ENCODE results near the gene PCDH15. TPM values are rescaled to one million over a fixed set of nuclear protein-coding genes. Genes with fewer than 3 reads are reported as not detected.

PCDH15 gene
- total RNA-seq, 1 experiment from 2014 or later: 0.59 TPM

DNA sequence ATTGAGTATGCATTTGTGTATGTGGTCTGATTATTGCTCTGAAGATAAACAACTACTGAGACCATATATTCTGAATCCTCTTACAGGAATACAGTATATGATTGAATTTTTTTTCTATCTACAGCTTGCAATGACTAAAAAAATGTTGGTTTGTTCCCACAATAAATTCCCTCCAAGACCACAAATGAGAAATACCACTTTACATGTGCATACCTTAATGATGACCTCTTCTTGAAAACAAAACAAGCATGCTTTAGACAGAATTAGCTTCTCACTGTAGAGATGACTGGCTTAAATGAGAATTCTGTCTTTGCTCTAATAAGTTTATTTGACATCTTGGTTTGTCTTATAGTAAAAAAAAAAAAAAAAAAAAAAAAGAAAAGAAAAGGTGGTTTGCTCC is 241.5 kb downstream of the PCDH15 start (continued):
- TF ChIP-seq, protein P1, sequence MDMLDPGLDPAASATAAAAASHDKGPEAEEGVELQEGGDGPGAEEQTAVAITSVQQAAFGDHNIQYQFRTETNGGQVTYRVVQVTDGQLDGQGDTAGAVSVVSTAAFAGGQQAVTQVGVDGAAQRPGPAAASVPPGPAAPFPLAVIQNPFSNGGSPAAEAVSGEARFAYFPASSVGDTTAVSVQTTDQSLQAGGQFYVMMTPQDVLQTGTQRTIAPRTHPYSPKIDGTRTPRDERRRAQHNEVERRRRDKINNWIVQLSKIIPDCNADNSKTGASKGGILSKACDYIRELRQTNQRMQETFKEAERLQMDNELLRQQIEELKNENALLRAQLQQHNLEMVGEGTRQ (CRISPR knock-in tag; IDR thresholded peaks at IDR 0.05): no peak
- TF ChIP-seq, protein P2, sequence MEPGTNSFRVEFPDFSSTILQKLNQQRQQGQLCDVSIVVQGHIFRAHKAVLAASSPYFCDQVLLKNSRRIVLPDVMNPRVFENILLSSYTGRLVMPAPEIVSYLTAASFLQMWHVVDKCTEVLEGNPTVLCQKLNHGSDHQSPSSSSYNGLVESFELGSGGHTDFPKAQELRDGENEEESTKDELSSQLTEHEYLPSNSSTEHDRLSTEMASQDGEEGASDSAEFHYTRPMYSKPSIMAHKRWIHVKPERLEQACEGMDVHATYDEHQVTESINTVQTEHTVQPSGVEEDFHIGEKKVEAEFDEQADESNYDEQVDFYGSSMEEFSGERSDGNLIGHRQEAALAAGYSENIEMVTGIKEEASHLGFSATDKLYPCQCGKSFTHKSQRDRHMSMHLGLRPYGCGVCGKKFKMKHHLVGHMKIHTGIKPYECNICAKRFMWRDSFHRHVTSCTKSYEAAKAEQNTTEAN (CRISPR knock-in tag; IDR thresholded peaks at IDR 0.05): no peak
- TF ChIP-seq, protein P3, sequence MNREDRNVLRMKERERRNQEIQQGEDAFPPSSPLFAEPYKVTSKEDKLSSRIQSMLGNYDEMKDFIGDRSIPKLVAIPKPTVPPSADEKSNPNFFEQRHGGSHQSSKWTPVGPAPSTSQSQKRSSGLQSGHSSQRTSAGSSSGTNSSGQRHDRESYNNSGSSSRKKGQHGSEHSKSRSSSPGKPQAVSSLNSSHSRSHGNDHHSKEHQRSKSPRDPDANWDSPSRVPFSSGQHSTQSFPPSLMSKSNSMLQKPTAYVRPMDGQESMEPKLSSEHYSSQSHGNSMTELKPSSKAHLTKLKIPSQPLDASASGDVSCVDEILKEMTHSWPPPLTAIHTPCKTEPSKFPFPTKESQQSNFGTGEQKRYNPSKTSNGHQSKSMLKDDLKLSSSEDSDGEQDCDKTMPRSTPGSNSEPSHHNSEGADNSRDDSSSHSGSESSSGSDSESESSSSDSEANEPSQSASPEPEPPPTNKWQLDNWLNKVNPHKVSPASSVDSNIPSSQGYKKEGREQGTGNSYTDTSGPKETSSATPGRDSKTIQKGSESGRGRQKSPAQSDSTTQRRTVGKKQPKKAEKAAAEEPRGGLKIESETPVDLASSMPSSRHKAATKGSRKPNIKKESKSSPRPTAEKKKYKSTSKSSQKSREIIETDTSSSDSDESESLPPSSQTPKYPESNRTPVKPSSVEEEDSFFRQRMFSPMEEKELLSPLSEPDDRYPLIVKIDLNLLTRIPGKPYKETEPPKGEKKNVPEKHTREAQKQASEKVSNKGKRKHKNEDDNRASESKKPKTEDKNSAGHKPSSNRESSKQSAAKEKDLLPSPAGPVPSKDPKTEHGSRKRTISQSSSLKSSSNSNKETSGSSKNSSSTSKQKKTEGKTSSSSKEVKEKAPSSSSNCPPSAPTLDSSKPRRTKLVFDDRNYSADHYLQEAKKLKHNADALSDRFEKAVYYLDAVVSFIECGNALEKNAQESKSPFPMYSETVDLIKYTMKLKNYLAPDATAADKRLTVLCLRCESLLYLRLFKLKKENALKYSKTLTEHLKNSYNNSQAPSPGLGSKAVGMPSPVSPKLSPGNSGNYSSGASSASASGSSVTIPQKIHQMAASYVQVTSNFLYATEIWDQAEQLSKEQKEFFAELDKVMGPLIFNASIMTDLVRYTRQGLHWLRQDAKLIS (CRISPR knock-in tag; IDR thresholded peaks at IDR 0.05; ENCODE audit: borderline replicate concordance): no peak
- TF ChIP-seq NR1H2 (CRISPR knock-in tag; IDR thresholded peaks at IDR 0.05): no peak
- no peak for TF ChIP-seq ATF1 (CRISPR knock-in tag; IDR thresholded peaks at IDR 0.05)
- TF ChIP-seq, protein P4, sequence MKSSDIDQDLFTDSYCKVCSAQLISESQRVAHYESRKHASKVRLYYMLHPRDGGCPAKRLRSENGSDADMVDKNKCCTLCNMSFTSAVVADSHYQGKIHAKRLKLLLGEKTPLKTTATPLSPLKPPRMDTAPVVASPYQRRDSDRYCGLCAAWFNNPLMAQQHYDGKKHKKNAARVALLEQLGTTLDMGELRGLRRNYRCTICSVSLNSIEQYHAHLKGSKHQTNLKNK (CRISPR knock-in tag; IDR thresholded peaks at IDR 0.05): no peak
- TF ChIP-seq, protein P5, sequence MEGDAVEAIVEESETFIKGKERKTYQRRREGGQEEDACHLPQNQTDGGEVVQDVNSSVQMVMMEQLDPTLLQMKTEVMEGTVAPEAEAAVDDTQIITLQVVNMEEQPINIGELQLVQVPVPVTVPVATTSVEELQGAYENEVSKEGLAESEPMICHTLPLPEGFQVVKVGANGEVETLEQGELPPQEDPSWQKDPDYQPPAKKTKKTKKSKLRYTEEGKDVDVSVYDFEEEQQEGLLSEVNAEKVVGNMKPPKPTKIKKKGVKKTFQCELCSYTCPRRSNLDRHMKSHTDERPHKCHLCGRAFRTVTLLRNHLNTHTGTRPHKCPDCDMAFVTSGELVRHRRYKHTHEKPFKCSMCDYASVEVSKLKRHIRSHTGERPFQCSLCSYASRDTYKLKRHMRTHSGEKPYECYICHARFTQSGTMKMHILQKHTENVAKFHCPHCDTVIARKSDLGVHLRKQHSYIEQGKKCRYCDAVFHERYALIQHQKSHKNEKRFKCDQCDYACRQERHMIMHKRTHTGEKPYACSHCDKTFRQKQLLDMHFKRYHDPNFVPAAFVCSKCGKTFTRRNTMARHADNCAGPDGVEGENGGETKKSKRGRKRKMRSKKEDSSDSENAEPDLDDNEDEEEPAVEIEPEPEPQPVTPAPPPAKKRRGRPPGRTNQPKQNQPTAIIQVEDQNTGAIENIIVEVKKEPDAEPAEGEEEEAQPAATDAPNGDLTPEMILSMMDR (IDR thresholded peaks at IDR 0.05): no peak
- no peak for TF ChIP-seq SOX15 (CRISPR knock-in tag; IDR thresholded peaks at IDR 0.05)
- TF ChIP-seq ZNF396 (CRISPR knock-in tag; IDR thresholded peaks at IDR 0.05; ENCODE audit: borderline replicate concordance): no peak

DNA sequence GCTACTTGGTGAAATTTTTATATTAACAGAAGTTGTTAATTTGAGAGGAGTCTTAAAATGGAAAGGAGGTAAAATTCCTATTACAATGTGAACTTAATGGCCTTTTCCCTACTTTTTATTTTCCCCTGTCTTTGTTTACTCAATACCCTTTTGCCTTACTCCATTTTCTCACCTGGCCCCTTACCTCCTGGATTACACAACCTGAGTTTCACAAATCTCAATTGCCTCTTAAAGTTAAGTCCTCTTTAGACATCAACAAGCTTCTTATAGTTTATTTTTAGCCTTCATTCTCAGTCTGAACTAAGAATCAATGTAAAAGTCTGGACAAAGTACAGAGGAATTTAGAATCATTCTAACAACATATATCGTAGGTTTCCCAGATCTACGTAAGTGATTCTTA is 247.0 kb downstream of the PCDH15 start:
- no peak overlapping the region for H3K4me3 Mint-ChIP-seq
- H3K4me1 Mint-ChIP-seq: peaks cover 4% of the 10 kb centered on the region; the same call in 1 of the 2 replicates
- ChIA-PET CTCF (no interaction called here), POLR2A (no interaction called here)
- no peaks in the 10 kb centered on the region for H3K36me3 Mint-ChIP-seq
- H3K9me3 Mint-ChIP-seq: no peaks in the 10 kb centered on the region
- ATAC-seq (no peak), DNase-seq (ENCODE audit: low spot score) (no peak)
- TF ChIP-seq, protein P6, sequence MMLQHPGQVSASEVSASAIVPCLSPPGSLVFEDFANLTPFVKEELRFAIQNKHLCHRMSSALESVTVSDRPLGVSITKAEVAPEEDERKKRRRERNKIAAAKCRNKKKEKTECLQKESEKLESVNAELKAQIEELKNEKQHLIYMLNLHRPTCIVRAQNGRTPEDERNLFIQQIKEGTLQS (CRISPR knock-in tag; conservative IDR thresholded peaks at IDR 0.05): no peak
- TF ChIP-seq SOX15 (CRISPR knock-in tag; IDR thresholded peaks at IDR 0.05): no peak
- no peak for TF ChIP-seq ZNF219 (CRISPR knock-in tag; IDR thresholded peaks at IDR 0.05; ENCODE audit: borderline replicate concordance)
- no peak for TF ChIP-seq ZNF232 (CRISPR knock-in tag; IDR thresholded peaks at IDR 0.05)
- no peak for TF ChIP-seq TP53 (CRISPR knock-in tag; IDR thresholded peaks at IDR 0.05)
- TF ChIP-seq, protein P3 (CRISPR knock-in tag; IDR thresholded peaks at IDR 0.05; ENCODE audit: borderline replicate concordance): no peak
- TF ChIP-seq, protein P7, sequence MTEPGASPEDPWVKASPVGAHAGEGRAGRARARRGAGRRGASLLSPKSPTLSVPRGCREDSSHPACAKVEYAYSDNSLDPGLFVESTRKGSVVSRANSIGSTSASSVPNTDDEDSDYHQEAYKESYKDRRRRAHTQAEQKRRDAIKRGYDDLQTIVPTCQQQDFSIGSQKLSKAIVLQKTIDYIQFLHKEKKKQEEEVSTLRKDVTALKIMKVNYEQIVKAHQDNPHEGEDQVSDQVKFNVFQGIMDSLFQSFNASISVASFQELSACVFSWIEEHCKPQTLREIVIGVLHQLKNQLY (CRISPR knock-in tag; IDR thresholded peaks at IDR 0.05): no peak
- H3K27me3 Mint-ChIP-seq (ENCODE audit: low read depth): no peaks in the 10 kb centered on the region
- no peak overlapping the region for H3K27ac Mint-ChIP-seq

Measured in WTC11 (cell line).